GM21576 (cell line): ENCODE measurements around the gene SLC25A27.

Source experiments
- ATAC-seq: cut with Tn5 transposase; IDR thresholded peaks from one replicate; pipeline ENCODE4 v1.9.1; 2021; ENCODE audit warnings: mild to moderate bottlenecking, moderate library complexity; ENCODE audit not compliant: unreplicated experiment

The SLC25A27 gene

DNA sequence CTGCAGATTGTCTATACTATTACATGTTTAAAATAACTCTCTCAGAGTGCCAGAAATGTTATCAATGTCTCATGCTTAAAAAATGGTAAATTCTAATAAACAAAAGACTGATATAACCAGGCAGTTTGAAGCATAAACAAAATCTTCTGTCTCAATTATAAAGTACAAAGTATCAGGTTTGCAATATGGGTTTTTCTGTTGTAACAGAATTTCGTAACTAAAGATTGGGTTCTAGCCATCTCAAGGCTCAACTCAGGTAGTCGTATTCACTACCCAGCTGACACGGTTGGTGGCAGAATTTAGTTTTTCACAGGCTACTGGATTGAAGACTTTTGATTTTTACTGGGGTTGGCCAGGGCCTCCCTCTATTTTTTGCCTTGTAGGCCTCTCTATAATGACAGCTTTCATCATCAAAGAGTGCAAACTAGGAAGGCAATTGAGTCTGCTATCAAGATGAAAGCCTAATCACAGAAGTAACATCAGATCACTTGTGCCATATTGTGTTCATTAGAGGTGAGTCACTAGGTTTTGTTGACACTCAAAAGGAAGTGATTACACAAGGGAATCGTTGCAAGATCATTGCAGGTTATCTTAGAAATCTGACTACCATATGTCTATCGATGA is 3.8 kb upstream of the SLC25A27 start:
- ATAC-seq: no peak

DNA sequence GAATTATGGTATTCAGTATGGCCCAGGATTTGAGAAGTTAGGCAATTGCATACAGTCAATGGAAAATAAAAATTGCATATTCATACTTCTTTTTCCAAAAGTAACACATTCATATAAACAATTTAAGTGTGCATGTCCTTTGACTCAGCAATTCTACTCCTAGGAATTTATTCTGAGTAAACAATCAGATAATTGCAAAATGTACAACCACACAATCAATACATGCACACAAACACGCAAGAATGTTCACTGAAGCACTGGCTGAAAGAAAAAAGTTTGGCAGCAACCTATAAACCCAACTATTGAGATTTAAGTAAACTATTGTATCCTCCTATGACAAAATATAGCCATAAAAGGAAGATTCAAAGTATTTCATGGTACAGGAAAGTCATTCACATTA is 1.8 kb upstream of the SLC25A27 start:
- ATAC-seq: no peak

DNA sequence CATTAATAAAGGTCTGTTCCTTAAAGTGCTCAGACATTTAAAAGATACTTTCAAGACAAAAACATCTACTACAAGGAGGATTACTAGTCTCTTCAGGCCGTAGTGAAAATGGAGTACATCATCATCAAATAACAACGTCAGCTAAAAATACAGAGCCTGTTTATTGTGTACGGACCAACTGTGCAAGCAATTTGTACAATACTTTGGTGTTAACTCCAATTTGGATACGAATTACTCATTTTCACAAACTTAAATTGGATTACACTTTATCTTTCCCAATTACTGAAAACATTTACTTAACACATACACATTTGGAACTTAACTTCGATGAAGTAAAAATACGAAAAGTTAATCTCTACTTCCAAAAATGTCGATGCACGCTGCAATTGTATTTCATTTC is 959 bp upstream of the SLC25A27 start:
- no peak for ATAC-seq

DNA sequence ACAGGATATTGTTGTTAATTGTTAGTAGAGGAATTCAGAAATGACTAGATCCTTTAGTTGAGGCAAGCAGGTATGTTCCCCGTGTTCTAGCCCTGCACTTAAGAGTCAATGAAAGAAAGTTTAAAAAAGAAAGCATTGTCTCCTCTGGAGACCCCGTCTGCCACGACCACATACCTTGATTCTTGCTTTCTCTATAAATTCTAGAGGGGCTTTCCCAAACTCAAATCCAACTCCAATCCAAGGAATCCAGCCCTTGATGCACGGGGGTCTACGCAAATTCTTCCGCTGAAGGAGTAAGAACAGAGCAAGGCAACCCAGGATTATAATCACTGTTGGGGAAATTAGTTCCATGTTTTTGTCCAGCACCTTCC is 558 bp upstream of the SLC25A27 start:
- ATAC-seq: no peak

DNA sequence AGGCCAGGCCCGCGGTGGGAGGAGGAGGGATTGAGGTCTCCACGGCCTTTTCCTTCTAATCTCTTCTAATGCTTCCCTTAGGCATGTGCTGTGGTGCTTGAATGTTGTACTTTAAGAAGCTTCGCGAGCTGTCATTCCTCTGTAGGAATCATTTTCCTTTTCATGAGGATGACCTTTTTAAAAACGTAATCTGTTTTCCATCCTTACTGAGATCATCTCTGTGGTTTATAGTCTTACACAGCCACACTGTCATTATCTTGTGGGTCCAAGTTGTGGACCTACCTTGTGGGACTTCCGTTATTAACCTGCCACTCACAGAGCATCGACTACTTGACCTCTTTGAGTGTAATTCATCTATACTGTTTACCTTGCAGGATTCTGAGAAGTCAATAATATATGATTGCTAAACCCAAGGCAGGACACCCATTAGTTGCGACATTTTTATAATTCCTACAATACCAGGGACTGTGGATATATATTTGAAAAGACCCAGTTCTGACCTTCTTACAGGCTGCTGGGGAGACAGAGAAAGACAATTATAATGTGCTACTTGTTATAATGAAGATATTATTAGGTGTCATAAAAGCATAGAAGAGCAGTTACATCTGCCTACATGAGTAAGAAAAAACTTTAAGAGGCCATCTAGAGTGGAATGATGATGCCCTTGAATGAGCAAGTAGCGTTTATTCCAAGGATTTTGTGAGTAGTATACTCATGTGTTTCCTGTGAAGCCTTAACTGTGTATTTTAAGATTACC is 842 bp downstream of the SLC25A27 start:
- ATAC-seq: no peak

DNA sequence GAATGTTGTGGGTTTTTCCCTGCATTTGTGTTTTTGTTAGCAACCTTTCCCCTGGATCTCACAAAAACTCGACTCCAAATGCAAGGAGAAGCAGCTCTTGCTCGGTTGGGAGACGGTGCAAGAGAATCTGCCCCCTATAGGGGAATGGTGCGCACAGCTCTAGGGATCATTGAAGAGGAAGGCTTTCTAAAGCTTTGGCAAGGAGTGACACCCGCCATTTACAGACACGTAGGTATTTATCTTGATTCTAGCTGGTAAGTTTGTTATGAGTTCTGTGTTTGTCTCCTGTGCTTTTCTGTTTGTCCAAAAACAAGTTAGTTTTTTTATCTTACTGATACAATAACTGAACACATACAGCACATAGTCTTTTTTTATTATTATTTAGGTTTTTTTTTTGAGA is 3.0 kb downstream of the SLC25A27 start:
- no peak for ATAC-seq

DNA sequence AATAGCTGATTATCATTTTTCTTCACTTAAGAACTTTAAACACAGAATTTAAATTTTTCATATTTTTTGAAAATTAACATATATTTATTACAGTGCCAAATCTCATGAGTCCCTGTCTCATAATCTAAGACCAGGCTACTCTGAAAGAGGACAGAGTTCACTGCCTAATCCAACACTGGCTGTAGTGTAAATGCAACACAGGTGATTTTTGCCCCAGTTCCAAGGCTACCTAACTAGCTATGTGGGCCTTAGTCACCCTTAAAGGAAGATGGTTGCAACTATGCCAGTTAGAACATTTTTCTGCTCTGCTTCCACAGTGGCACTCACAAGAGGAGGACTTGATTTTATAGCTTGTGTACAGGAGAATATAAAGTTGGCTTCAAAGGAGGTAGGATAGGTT is 4.9 kb downstream of the SLC25A27 start:
- ATAC-seq: no peak

DNA sequence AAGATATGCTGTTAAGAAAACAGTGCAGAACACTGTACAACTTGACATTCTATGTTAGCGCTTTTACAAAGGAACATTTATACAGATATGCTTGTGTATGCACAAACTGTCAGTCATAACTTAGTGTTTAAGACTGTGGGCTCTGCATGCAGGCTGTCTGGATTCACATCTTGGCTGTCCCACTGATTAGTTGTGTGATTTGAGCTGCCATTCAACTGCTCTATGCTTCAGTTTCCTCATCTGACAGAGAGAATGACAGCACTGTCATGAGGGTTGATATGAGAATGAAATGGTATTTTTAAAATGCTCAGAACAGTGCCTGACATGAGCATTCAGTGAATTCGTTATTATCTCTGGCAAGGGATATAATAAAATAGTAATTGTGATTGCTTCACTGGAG is 8.7 kb downstream of the SLC25A27 start:
- ATAC-seq: no peak

DNA sequence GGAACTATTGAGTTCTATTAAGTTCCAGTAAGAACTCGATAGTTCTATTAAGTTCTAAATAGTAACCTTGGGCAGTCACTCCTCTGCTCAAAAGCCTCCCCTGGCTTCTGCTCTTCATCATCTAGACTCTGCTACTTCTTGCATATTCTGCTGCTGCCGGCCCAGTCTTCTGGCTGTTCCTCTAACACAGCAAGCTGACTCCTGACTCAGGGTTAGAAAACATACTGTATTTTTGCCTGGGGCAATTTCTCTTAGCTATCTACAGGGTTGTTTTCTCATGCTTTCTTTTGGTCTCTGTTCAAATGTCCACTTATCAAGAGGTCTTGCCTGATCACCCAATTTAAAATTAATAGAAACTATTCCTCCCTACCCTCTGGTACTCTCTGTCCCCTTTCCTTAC is 14.6 kb downstream of the SLC25A27 start:
- no peak for ATAC-seq

DNA sequence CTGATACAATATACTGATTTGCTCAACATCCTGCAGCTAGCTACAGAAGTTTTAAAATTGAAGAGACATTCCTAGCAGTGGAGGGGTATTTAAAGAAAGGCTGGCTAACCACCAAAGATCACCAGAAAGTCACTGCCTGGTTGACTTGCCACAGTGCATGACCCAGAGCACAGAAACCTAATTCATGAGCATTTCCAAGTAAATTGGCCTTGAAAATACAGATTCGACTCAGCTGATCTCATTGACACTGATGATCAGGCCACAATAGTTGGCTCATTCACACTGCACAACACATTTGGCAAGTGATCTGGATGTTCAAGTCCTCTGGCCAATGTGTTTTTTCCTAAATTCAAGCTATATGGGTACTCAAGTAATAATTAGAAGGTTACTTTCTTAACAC is 21.6 kb downstream of the SLC25A27 start:
- no peak for ATAC-seq

DNA sequence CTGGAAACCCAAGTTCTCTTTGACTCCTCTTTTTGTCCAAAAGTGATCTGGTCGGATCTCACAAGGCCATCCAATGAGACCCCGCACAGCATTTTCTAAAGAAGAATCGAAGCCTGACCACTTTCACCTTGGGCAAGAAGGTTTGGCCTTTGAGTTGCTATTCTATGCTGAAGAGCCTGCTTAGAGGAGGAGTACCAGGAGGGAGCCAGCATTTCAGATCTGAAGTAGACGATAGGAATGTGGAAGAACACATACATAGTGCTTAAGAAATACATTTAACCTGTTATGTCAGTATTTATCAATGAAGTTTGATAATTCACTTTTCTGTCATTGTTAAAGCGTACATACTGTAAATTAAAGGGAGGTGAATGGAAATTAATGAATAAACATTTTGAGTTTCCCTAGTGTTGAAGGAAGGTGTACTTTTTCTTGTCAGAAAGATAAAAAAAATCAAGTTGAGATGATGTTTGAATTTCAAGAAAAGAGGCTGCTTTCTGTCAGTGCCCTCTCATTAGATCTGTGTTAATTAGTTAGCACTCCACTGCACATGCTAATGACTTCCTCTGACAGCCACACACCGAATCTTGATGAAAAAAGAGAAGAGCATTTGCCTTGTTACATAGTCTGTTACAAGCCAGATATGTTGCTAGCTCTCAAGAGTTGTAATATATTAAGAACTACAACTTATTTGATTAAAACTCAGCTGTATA is 24.0 kb downstream of the SLC25A27 start:
- ATAC-seq: no peak

DNA sequence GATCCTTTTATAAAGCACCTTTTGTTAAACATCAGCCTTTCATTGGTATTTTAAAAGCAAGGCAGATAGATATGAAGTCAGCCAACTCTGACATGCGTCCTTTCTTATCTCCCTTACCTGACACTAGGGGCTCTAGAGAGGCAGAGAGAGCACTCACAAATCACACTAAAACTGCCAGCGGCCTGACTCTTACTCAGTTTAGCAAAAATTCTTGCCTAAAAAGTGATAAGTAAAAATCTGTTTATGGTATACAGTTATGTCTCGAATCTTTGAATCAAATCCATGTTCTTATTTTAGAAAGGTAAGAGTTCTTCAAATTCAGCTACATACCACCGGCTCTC is 24.5 kb downstream of the SLC25A27 start:
- no peak for ATAC-seq

DNA sequence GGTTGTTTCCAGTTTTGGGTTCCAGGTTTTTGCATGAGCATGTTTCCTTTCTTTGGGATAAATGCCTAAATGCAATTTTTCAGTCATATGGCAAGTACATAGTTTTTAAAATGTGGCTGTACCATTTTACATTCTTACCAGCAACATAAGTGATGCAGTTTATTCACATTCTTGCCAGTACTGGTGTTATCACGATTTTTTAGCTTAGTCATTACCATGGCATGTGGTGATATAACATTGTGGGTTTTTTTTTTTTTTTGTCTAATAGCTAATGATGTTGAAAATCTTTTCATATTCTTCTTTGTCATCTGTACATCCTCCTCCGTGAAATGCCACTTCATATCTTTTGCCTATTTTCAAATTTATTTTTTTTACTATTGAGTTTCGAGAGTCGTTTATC is 32.0 kb downstream of the SLC25A27 start:
- ATAC-seq: no peak

DNA sequence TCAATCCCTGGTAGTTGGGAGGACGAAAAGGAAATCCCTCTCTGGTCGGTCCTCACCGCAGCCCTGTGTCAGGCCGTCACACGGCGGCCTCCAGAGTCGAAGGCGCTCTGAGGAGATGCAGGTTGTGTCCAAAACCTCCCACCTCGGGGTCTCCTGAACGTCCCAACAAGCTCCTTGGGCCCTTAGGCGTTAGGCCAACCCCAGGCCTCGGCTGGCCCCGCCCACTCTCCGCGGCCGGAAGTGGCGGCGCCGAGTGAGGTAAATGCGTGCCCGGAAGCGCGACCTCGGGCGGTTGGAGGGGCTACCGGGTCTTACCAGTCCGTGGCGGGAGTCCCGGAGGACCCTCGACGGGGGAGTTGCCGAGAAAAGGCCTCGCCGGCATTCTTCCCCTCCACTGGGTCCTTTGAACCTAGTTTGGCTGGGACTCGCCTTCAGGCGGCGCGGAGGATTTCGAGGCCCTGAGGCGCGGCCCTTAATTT is 34.9 kb downstream of the SLC25A27 start, which contains the start of gene TDRD6:
TSS of gene TDRD6 (plus strand) at position 267 of the 479 bp plus-strand sequence. CDS start 244 bp downstream, outside the sequence.
- ATAC-seq: no peak

DNA sequence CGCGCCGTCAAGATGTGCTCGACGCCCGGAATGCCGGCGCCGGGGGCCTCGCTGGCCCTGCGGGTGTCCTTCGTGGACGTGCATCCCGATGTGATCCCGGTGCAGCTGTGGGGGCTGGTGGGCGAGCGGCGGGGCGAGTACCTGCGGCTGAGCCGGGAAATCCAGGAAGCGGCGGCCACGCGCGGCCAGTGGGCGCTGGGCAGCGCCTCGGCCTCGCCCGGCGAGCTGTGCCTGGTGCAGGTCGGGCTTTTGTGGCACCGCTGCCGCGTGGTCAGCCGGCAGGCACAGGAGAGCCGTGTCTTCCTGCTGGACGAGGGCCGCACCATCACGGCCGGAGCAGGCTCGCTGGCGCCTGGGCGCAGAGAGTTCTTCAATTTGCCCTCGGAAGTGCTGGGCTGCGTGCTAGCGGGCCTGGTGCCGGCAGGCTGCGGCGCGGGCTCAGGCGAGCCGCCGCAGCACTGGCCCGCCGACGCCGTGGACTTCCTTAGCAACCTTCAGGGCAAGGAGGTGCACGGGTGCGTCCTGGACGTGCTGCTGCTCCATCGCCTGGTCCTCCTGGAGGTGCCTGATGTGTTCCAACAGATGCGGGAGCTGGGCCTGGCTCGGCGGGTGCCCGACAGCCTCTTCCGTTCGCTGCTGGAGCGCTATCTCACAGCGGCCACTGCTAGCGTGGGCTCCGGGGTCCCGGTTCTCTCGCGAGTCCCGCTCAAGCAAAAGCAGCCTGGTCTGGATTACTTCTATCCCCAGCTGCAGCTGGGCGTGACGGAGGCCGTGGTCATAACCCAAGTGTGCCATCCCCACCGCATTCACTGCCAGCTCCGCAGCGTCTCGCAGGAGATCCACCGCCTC is 35.6 kb downstream of the SLC25A27 start:
- ATAC-seq: no peak

DNA sequence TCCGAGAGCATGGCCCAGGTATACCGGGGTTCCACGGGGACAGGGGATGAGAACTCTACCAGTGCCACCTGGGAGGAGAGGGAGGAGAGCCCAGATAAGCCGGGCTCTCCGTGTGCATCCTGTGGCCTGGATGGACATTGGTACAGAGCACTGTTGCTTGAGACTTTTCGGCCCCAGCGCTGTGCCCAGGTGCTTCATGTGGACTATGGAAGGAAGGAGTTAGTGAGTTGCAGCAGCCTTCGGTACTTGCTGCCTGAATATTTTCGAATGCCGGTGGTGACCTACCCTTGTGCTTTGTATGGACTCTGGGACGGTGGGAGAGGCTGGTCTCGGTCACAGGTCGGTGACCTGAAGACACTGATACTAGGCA is 36.2 kb downstream of the SLC25A27 start:
- no peak for ATAC-seq

DNA sequence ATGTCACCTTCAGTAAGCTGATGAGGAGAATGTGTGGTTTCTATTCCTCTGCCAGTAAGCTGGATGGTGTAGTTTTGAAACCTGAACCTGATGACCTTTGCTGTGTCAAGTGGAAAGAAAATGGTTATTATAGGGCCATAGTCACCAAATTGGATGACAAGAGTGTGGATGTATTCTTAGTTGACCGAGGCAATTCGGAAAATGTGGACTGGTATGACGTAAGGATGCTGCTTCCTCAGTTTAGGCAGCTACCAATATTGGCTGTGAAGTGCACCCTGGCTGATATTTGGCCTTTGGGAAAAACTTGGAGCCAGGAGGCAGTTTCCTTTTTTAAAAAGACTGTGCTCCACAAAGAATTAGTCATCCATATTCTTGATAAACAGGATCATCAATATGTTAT is 36.9 kb downstream of the SLC25A27 start:
- ATAC-seq: no peak

DNA sequence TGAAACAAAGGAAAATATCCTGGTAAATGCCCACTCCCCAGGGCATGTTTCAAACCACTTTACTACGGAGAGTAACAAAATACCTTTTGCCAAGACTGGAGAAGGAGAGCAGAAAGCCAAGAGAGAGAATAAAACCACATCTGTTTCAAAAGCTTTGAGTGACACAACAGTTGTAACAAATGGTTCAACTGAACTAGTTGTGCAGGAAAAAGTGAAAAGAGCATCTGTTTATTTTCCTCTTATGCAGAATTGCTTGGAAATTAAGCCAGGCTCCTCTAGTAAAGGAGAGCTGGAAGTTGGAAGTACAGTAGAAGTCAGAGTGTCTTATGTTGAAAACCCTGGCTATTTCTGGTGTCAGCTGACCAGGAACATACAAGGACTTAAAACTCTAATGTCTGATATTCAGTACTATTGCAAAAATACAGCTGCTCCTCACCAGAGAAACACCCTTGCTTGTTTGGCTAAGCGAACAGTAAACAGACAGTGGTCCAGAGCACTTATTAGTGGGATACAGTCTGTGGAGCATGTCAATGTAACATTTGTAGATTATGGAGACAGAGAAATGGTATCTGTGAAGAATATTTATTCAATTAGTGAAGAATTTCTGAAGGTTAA is 37.5 kb downstream of the SLC25A27 start:
- ATAC-seq: no peak

DNA sequence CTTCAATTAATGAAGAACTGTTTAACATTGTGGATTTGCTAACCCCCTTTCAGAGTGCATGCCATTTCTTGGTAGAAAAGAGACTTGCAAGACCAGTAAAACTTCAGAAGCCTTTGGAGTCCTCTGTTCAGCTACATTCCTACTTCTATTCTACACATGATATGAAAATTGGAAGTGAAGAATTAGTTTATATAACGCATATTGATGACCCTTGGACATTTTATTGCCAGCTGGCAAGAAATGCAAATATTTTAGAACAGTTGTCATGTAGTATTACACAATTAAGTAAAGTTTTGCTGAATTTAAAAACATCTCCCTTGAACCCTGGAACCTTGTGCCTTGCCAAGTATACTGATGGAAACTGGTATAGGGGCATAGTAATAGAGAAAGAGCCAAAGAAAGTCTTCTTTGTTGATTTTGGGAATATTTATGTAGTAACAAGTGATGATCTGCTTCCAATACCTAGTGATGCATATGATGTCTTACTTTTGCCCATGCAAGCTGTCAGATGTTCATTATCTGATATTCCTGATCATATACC is 38.2 kb downstream of the SLC25A27 start:
- no peak for ATAC-seq

DNA sequence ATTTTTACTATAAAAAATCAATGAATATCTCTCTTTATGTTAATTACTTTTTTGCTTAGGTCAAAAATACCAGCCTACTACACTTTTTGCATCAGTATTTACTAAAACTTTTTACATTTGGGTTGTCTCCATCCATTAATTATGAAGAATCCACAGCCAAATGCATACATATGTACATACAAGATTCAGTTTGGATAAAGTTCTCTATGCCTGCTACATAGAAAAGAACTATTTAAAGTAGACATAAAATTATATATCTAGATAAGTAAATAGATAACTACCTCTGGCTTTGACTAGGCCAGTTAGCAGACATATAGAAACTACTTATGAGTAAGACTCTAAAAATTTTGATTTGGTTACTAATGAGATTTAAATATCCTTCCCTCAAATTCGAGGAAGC is 47.2 kb downstream of the SLC25A27 start:
- no peak for ATAC-seq

DNA sequence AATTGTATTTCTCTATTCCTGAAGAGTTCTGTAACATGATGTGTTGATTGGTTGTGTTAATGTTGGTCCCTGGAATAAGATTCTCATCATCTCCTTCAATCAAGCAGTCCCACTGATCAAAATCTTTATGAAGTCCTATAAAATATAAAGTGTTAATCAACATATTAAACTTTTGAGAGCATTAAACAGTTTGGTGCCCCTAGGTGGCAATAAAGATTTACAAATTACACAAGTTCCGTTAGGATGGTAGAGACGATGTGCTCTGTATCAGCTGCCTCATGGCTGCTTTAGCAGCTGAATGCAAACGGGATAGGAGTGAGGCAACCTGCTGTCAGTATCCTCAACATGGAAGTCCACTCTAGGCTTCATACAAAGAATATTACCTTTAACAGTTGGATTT is 51.8 kb downstream of the SLC25A27 start:
- no peak for ATAC-seq
